ENCODE data around the gene TNNI2. TPM values are rescaled to one million over a fixed set of nuclear protein-coding genes. Genes with fewer than 3 reads are reported as not detected.

TNNI2 gene
- total and polyA plus RNA-seq, 4 donors = 0.22 to 0.28 TPM; not detected in 2

- H3K4me1 ChIP-seq (ENCODE audit: control insufficient read depth in 4 of 4, insufficient read depth in 4 of 4, low read length in 3 of 4) = peaks cover 0 to 7% (median 3%) of the 10 kb centered on the region in 4 donors
- no peaks in the 10 kb centered on the region for H3K36me3 ChIP-seq (ENCODE audit: control insufficient read depth in 4 of 4, insufficient read depth in 3 of 4, low read depth in 1 of 4, low read length in 3 of 4)
- H3K9ac ChIP-seq (ENCODE audit: low read depth in 1 of 2, low read length in 2 of 2) = no peak overlapping the region
- no peak overlapping the region for H3K4me3 ChIP-seq (ENCODE audit: low read depth in 1 of 3, low read length in 3 of 3)
- no peak for DNase-seq (ENCODE audit: low spot score)
- no peaks in the 10 kb centered on the region for H3K27me3 ChIP-seq (ENCODE audit: control insufficient read depth in 4 of 4, insufficient read depth in 4 of 4, low read length in 3 of 4)
- TF ChIP-seq NR2F2 (IDR thresholded peaks at IDR 0.05) (no peak), TAF1 (conservative IDR thresholded peaks at IDR 0.05) (no peak), RAD21 (IDR thresholded peaks at IDR 0.05) (no peak), JUND (IDR thresholded peaks at IDR 0.05) (no peak), HNF4A (conservative IDR thresholded peaks at IDR 0.05) (no peak), MAX (IDR thresholded peaks at IDR 0.05) (no peak), ZBTB33 (IDR thresholded peaks at IDR 0.05) (no peak), ATF3 (IDR thresholded peaks at IDR 0.05) (no peak), FOXA1 (IDR thresholded peaks at IDR 0.05) (no peak), GABPA (IDR thresholded peaks at IDR 0.05 in 1 of 2, conservative IDR thresholded peaks at IDR 0.05 in 1 of 2) (no peak), SP1 (IDR thresholded peaks at IDR 0.05) (no peak), HNF4G (IDR thresholded peaks at IDR 0.05) (no peak)
- no peak overlapping the region for H3K27ac ChIP-seq (ENCODE audit: low read depth in 1 of 2, low read length in 2 of 2)
- no peaks in the 10 kb centered on the region for H3K9me3 ChIP-seq (ENCODE audit: control insufficient read depth in 4 of 4, low read length in 3 of 4)
- 92% methylated on average over 34 of the region's 34 CpGs for WGBS
Observed at GRCh38 chr11:1847006-1847735, 8.4 kb downstream of the TNNI2 start.

GRCh38 chr11:1847926-1848639 is 9.3 kb downstream of the TNNI2 start:
- H3K4me1 ChIP-seq (ENCODE audit: control insufficient read depth in 4 of 4, insufficient read depth in 4 of 4, low read length in 3 of 4) = peaks cover 0 to 7% (median 3%) of the 10 kb centered on the region in 4 donors
- no peaks in the 10 kb centered on the region for H3K27me3 ChIP-seq (ENCODE audit: control insufficient read depth in 4 of 4, insufficient read depth in 4 of 4, low read length in 3 of 4)
- DNase-seq (ENCODE audit: low spot score) = no peak
- WGBS = 83% methylated on average over 18 of the region's 18 CpGs
- TF ChIP-seq EGR1 (IDR thresholded peaks at IDR 0.05; ENCODE audit: low read depth in 2 of 2) (no peak), MAX (IDR thresholded peaks at IDR 0.05) (no peak), SP1 (IDR thresholded peaks at IDR 0.05) (no peak), CTCF (IDR thresholded peaks at IDR 0.05; ENCODE audit: low read depth, low read length, missing input control) (no peak), FOXA1 (IDR thresholded peaks at IDR 0.05) (no peak), JUND (IDR thresholded peaks at IDR 0.05) (no peak), GABPA (IDR thresholded peaks at IDR 0.05 in 1 of 2, conservative IDR thresholded peaks at IDR 0.05 in 1 of 2) (no peak), TAF1 (conservative IDR thresholded peaks at IDR 0.05) (no peak), HNF4A (conservative IDR thresholded peaks at IDR 0.05) (no peak), YY1 (IDR thresholded peaks at IDR 0.05) (no peak), RXRA (IDR thresholded peaks at IDR 0.05) (no peak), REST (IDR thresholded peaks at IDR 0.05) (no peak), RAD21 (IDR thresholded peaks at IDR 0.05) (no peak), HNF4G (IDR thresholded peaks at IDR 0.05) (no peak), ZBTB33 (IDR thresholded peaks at IDR 0.05) (no peak), FOXA2 (IDR thresholded peaks at IDR 0.05) (no peak), NR2F2 (IDR thresholded peaks at IDR 0.05) (no peak), ATF3 (IDR thresholded peaks at IDR 0.05) (no peak)
- no peaks in the 10 kb centered on the region for H3K36me3 ChIP-seq (ENCODE audit: control insufficient read depth in 4 of 4, insufficient read depth in 3 of 4, low read depth in 1 of 4, low read length in 3 of 4)
- H3K27ac ChIP-seq (ENCODE audit: low read depth in 1 of 2, low read length in 2 of 2) = no peak overlapping the region
- no peaks in the 10 kb centered on the region for H3K9me3 ChIP-seq (ENCODE audit: control insufficient read depth in 4 of 4, low read length in 3 of 4)
- no peak overlapping the region for H3K9ac ChIP-seq (ENCODE audit: low read depth in 1 of 2, low read length in 2 of 2)
- no peak overlapping the region for H3K4me3 ChIP-seq (ENCODE audit: low read depth in 1 of 3, low read length in 3 of 3)
